ENCODE results near the gene RASA3. TPM values are rescaled to one million over a fixed set of nuclear protein-coding genes. Genes with fewer than 3 reads are reported as not detected.

The RASA3 gene
- total and polyA plus RNA-seq, 10 of the 15 experiments (the other 5 are each of a cell fraction or from before 2014, with no cell fraction given), result 0.79 to 33.9 (median 17.6) TPM

DNA sequence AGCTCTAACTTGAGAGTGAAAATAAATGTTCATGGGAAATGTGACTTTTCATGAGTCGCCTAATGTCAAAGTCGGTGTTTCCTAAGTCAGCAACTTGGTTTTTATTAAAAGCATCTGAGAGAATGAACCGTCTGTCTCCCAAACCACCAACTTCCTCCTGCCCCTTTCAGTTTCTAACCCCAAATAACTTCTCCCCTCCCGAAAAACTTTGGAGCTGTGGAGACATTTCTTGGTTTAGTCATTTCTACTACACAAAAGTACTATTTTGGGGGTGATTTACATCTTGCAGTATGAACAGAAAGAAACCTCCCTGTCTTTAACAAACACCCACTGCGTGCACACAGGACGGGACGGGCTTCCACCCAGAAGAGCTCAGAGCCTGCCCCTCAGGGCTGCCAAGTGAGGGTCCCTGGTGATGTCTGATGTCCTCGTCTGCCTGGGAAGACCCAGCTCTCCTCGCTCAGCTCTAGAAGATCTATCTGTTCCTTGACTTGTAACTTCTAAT, 65.0 kb downstream of the RASA3 start (continued):
- TF ChIP-seq ZBED1 (IDR thresholded peaks at IDR 0.05; ENCODE audit: borderline replicate concordance) (peak; percentile 98), POLR2AphosphoS5 (IDR thresholded peaks at IDR 0.05; ENCODE audit: low read length) (peak; percentile 68), CREB1 (IDR thresholded peaks at IDR 0.05; ENCODE audit: low read depth) (peak; percentile 64; the same call in 1 of the 2 replicates), IRF4 (IDR thresholded peaks at IDR 0.05; ENCODE audit: low read depth, low read length) (peak; percentile 95), MYB (IDR thresholded peaks at IDR 0.05; ENCODE audit: borderline replicate concordance, low read depth, low read length) (no peak), BHLHE40 (IDR thresholded peaks at IDR 0.05; ENCODE audit: borderline replicate concordance in 1 of 2, low read depth in 2 of 2, low read length in 1 of 2) (peak in 1 of 2 experiments; percentile 75; a peak in 3 of 4 replicates), ZZZ3 (IDR thresholded peaks at IDR 0.05; ENCODE audit: control insufficient read depth, insufficient read length, low read depth) (no peak), HDAC6 (IDR thresholded peaks at IDR 0.05; ENCODE audit: unreplicated experiment) (no peak), ZNF207 (IDR thresholded peaks at IDR 0.05; ENCODE audit: borderline replicate concordance) (no peak), YBX1 (IDR thresholded peaks at IDR 0.05) (no peak), RFX5 (IDR thresholded peaks at IDR 0.05; ENCODE audit: low read depth, low read length) (no peak), FOXM1 (IDR thresholded peaks at IDR 0.05; ENCODE audit: low read depth, low read length) (peak; percentile 100), ETV6 (conservative IDR thresholded peaks at IDR 0.05 in 1 of 2, IDR thresholded peaks at IDR 0.05 in 1 of 2; ENCODE audit: borderline replicate concordance in 1 of 2, low read depth in 1 of 2) (peak in 1 of 2 experiments; percentile 99; a peak in 2 of 4 replicates), NFYA (IDR thresholded peaks at IDR 0.05; ENCODE audit: borderline replicate concordance, low read depth, low read length) (no peak), NR2C1 (IDR thresholded peaks at IDR 0.05) (no peak), ESRRA (IDR thresholded peaks at IDR 0.05; ENCODE audit: low read length) (no peak), KDM1A (IDR thresholded peaks at IDR 0.05; ENCODE audit: borderline replicate concordance) (no peak)
- TF ChIP-seq, protein P1, sequence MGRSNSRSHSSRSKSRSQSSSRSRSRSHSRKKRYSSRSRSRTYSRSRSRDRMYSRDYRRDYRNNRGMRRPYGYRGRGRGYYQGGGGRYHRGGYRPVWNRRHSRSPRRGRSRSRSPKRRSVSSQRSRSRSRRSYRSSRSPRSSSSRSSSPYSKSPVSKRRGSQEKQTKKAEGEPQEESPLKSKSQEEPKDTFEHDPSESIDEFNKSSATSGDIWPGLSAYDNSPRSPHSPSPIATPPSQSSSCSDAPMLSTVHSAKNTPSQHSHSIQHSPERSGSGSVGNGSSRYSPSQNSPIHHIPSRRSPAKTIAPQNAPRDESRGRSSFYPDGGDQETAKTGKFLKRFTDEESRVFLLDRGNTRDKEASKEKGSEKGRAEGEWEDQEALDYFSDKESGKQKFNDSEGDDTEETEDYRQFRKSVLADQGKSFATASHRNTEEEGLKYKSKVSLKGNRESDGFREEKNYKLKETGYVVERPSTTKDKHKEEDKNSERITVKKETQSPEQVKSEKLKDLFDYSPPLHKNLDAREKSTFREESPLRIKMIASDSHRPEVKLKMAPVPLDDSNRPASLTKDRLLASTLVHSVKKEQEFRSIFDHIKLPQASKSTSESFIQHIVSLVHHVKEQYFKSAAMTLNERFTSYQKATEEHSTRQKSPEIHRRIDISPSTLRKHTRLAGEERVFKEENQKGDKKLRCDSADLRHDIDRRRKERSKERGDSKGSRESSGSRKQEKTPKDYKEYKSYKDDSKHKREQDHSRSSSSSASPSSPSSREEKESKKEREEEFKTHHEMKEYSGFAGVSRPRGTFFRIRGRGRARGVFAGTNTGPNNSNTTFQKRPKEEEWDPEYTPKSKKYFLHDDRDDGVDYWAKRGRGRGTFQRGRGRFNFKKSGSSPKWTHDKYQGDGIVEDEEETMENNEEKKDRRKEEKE (IDR thresholded peaks at IDR 0.05), result no peak
- TF ChIP-seq, protein P2, sequence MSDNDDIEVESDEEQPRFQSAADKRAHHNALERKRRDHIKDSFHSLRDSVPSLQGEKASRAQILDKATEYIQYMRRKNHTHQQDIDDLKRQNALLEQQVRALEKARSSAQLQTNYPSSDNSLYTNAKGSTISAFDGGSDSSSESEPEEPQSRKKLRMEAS (IDR thresholded peaks at IDR 0.05; ENCODE audit: low read depth, low read length), result no peak
- TF ChIP-seq, protein P3, sequence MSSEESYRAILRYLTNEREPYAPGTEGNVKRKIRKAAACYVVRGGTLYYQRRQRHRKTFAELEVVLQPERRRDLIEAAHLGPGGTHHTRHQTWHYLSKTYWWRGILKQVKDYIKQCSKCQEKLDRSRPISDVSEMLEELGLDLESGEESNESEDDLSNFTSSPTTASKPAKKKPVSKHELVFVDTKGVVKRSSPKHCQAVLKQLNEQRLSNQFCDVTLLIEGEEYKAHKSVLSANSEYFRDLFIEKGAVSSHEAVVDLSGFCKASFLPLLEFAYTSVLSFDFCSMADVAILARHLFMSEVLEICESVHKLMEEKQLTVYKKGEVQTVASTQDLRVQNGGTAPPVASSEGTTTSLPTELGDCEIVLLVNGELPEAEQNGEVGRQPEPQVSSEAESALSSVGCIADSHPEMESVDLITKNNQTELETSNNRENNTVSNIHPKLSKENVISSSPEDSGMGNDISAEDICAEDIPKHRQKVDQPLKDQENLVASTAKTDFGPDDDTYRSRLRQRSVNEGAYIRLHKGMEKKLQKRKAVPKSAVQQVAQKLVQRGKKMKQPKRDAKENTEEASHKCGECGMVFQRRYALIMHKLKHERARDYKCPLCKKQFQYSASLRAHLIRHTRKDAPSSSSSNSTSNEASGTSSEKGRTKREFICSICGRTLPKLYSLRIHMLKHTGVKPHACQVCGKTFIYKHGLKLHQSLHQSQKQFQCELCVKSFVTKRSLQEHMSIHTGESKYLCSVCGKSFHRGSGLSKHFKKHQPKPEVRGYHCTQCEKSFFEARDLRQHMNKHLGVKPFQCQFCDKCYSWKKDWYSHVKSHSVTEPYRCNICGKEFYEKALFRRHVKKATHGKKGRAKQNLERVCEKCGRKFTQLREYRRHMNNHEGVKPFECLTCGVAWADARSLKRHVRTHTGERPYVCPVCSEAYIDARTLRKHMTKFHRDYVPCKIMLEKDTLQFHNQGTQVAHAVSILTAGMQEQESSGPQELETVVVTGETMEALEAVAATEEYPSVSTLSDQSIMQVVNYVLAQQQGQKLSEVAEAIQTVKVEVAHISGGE (CRISPR knock-in tag; IDR thresholded peaks at IDR 0.05), result no peak
- TF ChIP-seq, protein P4, sequence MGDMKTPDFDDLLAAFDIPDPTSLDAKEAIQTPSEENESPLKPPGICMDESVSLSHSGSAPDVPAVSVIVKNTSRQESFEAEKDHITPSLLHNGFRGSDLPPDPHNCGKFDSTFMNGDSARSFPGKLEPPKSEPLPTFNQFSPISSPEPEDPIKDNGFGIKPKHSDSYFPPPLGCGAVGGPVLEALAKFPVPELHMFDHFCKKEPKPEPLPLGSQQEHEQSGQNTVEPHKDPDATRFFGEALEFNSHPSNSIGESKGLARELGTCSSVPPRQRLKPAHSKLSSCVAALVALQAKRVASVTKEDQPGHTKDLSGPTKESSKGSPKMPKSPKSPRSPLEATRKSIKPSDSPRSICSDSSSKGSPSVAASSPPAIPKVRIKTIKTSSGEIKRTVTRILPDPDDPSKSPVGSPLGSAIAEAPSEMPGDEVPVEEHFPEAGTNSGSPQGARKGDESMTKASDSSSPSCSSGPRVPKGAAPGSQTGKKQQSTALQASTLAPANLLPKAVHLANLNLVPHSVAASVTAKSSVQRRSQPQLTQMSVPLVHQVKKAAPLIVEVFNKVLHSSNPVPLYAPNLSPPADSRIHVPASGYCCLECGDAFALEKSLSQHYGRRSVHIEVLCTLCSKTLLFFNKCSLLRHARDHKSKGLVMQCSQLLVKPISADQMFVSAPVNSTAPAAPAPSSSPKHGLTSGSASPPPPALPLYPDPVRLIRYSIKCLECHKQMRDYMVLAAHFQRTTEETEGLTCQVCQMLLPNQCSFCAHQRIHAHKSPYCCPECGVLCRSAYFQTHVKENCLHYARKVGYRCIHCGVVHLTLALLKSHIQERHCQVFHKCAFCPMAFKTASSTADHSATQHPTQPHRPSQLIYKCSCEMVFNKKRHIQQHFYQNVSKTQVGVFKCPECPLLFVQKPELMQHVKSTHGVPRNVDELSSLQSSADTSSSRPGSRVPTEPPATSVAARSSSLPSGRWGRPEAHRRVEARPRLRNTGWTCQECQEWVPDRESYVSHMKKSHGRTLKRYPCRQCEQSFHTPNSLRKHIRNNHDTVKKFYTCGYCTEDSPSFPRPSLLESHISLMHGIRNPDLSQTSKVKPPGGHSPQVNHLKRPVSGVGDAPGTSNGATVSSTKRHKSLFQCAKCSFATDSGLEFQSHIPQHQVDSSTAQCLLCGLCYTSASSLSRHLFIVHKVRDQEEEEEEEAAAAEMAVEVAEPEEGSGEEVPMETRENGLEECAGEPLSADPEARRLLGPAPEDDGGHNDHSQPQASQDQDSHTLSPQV (IDR thresholded peaks at IDR 0.05), result no peak

All from GM12878 (cell line).